Effector memory CD4-positive, alpha-beta T cell (primary cell): ENCODE data around the gene MTAP.
A peak's percentile ranks its signal among the peaks of the same experiment; 100 is the strongest.
"Not testable (repeated sequence)": the region's sequence is repeated elsewhere in the genome, so short reads cannot be mapped to it uniquely, and the experiment has no call there.

ENCODE experiments used
- DNase-seq, 3 donors: peaks; one replicate each; pipeline ENCODE4 v3.0.0-alpha.2; 2020
- H3K27ac ChIP-seq: 2 replicates; pipeline ENCODE4 v1.7.0; 2013; ENCODE audit warnings: mild to moderate bottlenecking, low read length, moderate library complexity; ENCODE audit not compliant: insufficient read depth, poor library complexity, severe bottlenecking
- H3K27me3 ChIP-seq: replicated peaks from 2 replicates; pipeline ENCODE4 v1.7.0; 2013; ENCODE audit warnings: mild to moderate bottlenecking, low read length; ENCODE audit not compliant: insufficient read depth, control insufficient read depth, poor library complexity, severe bottlenecking
- H3K36me3 ChIP-seq: 2 replicates; pipeline ENCODE4 v1.7.0; 2013; ENCODE audit warnings: mild to moderate bottlenecking, low read length, moderate library complexity; ENCODE audit not compliant: control insufficient read depth, insufficient read depth
- H3K4me1 ChIP-seq: 2 replicates; pipeline ENCODE4 v1.7.0; 2013; ENCODE audit warnings: low read length, mild to moderate bottlenecking; ENCODE audit not compliant: control insufficient read depth, insufficient read depth, poor library complexity, severe bottlenecking
- H3K4me3 ChIP-seq: 2 replicates; pipeline ENCODE4 v1.7.0; 2013; ENCODE audit warnings: low read length, low read depth, mild to moderate bottlenecking; ENCODE audit not compliant: insufficient read depth, poor library complexity, severe bottlenecking
- H3K9me3 ChIP-seq: 2 replicates; pipeline ENCODE4 v1.7.0; 2013; ENCODE audit warnings: mild to moderate bottlenecking, low read length, moderate library complexity; ENCODE audit not compliant: control insufficient read depth

The MTAP gene

DNA sequence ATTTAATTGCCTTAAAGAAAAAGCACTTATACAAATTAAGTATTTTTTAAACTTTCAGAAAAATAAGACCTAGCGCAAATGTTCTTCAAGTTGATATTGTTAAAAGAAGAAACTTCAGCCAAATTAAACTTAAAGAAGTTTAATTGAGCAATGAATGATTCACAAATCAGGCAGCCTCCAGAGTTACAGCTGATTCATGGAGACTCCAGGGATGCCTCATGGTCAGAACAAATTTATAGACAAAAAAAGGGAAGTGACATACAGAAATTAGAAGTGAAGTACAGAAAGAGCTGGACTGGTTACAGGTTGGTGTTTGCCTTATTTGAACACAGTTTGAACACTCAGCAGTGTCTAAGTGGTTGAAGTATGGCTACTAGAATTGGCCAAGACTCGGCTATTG lies 131.4 kb downstream of the MTAP start:
- no peaks in the 10 kb centered on the region for H3K4me1 ChIP-seq

DNA sequence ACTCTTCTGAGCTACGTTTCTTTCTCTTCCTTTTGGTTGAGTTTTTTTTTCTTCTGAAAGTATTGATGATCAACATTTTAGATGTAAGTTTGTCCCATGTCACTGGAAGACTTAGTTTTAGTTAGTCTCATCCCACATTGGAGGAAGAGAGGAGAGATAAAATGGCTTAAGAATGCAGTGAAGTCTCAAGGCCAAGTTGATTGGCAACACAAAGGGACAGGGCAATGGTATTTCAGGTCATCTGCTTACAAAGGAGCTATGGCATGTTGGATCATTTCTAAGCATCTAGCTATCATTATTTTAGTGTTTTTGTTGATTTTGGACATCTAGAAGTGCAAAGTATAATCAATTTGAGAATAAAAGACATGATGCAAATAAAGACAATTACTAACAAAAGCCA lies 133.2 kb downstream of the MTAP start:
- DNase-seq = no peak
- no peak overlapping the region for H3K27ac ChIP-seq
- H3K4me3 ChIP-seq = no peak overlapping the region
- H3K36me3 ChIP-seq = no peaks in the 10 kb centered on the region
- no peaks in the 10 kb centered on the region for H3K9me3 ChIP-seq
- no peaks in the 10 kb centered on the region for H3K4me1 ChIP-seq
- no peaks in the 10 kb centered on the region for H3K27me3 ChIP-seq

More for the DNA sequence above, 131.4 kb downstream of the MTAP start:
- H3K27me3 ChIP-seq = no peaks in the 10 kb centered on the region
- no peak for DNase-seq
- no peaks in the 10 kb centered on the region for H3K9me3 ChIP-seq
- H3K27ac ChIP-seq = no peak overlapping the region
- no peak overlapping the region for H3K4me3 ChIP-seq
- H3K36me3 ChIP-seq = no peaks in the 10 kb centered on the region

DNA sequence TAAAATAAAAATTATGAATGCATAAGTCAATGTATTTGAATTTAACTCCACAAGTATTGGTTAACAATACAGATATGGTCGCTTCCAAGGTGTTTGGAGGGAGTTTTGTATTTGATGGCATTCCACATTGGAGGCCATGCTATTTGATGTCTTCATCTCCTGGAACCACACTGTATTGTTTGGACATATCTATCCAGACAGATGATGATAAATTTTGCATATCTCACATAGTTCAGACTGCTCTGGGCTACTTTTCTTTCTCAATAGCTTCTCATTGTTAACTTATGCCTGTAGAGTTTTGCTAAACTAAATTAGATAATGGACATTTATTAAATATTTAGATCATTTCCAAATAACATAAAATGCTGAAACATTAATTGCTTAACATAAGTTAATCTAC lies 133.7 kb downstream of the MTAP start:
- DNase-seq = no peak
- Histone ChIP-seq H3K9me3 (no peaks in the 10 kb centered on the region), H3K27me3 (no peaks in the 10 kb centered on the region), H3K36me3 (no peaks in the 10 kb centered on the region), H3K4me1 (no peaks in the 10 kb centered on the region), H3K4me3 (no peak overlapping the region), H3K27ac (no peak overlapping the region)

DNA sequence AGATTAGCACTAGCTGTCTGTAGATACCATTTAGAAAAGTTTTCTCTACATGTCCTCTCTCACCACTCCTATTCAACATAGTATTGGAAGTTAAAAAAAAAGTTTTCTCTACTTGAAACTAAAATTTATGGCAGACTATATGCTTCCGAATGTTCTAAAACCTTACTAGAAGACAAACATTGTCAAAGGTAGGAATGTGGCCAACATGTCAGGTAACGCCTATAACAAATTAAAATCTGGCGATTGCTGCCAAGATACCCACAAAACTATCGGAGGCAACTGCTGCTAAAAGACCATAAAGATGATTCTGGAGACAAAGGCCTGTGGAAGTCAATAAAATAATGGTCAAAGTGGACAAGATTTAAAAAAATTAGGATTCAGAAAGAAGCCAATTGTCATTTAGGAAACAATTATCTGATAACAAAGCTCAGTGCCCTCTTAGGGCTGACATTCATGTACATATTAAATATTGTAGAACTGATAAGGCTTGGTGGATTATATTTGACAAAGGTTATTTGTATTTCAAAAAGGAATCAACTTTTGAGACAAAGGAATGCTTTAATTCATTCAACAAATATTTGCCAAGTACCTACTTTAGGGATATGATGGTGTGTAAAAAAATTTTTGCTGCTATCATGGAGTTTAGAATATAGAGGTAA lies 139.0 kb downstream of the MTAP start:
- no peak for DNase-seq
- Histone ChIP-seq H3K9me3 (no peaks in the 10 kb centered on the region), H3K36me3 (no peaks in the 10 kb centered on the region), H3K27ac (no peak overlapping the region), H3K27me3 (no peaks in the 10 kb centered on the region), H3K4me1 (no peaks in the 10 kb centered on the region), H3K4me3 (no peak overlapping the region)

DNA sequence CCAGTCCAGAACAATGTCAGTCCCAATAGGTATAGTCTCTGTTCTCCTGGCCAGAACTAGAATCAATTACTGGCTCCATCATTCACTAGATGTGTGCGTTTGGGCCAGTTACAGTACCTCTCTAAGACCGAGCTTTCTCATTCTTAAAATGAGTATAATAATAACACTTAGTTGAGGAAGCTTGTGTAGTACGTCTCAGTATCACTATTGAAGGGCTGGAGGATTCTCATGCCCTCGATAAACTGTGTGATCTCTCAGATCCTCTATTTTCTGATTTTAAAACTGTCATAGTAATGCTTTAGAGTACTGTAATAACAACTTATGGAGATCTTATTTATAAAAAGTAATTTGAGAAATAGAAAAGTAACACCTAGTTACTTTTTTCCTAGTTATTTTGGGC lies 141.0 kb downstream of the MTAP start:
- DNase-seq = no peak
- Histone ChIP-seq H3K9me3 (no peaks in the 10 kb centered on the region), H3K4me3 (no peak overlapping the region), H3K27ac (no peak overlapping the region), H3K4me1 (no peaks in the 10 kb centered on the region), H3K27me3 (no peaks in the 10 kb centered on the region), H3K36me3 (no peaks in the 10 kb centered on the region)

DNA sequence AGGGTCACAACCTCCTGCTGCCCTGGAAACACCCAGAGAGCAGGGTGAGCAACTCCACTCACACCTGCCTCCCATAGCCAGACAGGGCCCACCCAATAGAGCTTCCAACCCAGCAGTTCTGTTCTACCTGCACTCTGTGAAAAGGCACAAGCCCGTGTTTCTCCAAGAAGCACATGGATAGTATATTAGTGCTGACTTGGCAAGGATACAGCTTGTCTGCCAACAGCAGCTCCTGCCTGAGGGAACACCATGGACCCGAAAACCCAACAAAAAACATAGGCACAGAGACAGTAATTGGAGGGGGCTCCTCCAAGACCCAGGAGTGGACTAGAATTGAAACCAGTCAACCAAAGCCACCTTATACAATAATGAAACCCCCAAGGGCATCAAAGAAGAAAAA lies 143.2 kb downstream of the MTAP start:
- no peaks in the 10 kb centered on the region for H3K36me3 ChIP-seq
- no peaks in the 10 kb centered on the region for H3K4me1 ChIP-seq
- no peaks in the 10 kb centered on the region for H3K27me3 ChIP-seq
- DNase-seq = no peak
- H3K27ac ChIP-seq = no peak overlapping the region
- no peak overlapping the region for H3K4me3 ChIP-seq
- H3K9me3 ChIP-seq = no peaks in the 10 kb centered on the region

DNA sequence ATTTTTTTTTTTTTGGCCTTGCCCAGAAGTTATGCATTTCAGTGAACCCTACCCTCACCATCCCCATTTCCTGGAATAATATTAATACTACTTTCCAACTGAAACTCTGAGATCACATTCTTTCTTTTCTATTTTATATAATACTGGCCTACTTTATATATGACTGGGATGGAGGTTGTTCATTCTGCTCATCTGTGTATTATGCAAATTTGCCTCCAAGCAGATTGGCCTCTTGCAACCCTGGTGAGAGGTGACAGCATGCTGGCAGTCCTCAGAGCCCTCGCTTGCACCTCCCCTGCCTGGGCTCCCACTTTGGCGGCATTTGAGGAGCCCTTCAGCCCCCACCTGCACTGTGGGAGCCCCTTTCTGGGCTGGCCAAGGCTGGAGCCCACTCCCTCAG lies 156.4 kb downstream of the MTAP start:
- peaks cover 15% of the 10 kb centered on the region for H3K27me3 ChIP-seq
- no peaks in the 10 kb centered on the region for H3K36me3 ChIP-seq
- H3K4me3 ChIP-seq = no peak overlapping the region
- H3K27ac ChIP-seq = no peak overlapping the region
- no peaks in the 10 kb centered on the region for H3K4me1 ChIP-seq
- no peaks in the 10 kb centered on the region for H3K9me3 ChIP-seq
- DNase-seq = no peak

DNA sequence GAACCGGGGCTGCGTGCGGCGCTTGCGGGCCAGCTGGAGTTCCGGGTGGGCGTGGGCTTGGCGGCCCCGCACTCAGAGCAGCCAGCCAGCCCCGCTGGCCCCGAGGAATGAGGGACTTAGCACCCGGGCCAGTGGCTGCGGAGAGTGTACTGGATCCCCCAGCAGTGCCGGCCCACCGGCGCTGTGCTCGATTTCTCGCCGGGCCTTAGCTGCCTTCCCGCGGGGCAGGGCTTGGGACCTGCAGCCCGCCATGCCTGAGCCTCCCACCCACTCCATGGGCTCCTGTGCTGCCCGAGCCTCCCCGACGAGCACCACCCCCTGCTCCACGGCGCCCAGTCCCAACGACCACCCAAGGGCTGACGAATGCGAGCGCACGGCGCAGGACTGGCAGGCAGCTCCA lies 156.8 kb downstream of the MTAP start:
- not testable (repeated sequence) for H3K9me3 ChIP-seq, H3K36me3 ChIP-seq, H3K4me3 ChIP-seq, H3K27ac ChIP-seq, H3K4me1 ChIP-seq, DNase-seq
- peaks cover 20% of the 10 kb centered on the region for H3K27me3 ChIP-seq

DNA sequence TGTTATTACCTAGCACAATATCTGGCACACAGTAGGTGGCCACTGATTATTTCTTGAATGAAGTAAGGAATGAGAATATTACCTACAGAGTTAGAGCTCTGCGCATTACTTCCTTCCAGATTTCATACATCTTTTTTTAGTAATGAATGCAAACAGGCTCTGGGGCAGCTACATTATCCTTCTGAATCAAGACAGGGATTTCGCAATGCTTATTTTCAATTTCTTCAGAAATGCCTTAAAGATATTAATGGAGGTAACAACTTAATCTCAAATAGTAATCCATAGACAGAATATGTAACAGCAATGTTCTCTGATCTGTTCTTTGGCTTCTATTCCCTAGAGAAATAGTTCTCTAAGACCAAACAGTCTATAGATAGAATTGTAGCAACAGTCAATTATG lies 159.1 kb downstream of the MTAP start:
- Histone ChIP-seq H3K4me3 (no peak overlapping the region), H3K36me3 (no peaks in the 10 kb centered on the region), H3K27me3 (peaks cover 42% of the 10 kb centered on the region), H3K27ac (no peak overlapping the region), H3K9me3 (no peaks in the 10 kb centered on the region), H3K4me1 (peaks cover 15% of the 10 kb centered on the region)
- DNase-seq = no peak

DNA sequence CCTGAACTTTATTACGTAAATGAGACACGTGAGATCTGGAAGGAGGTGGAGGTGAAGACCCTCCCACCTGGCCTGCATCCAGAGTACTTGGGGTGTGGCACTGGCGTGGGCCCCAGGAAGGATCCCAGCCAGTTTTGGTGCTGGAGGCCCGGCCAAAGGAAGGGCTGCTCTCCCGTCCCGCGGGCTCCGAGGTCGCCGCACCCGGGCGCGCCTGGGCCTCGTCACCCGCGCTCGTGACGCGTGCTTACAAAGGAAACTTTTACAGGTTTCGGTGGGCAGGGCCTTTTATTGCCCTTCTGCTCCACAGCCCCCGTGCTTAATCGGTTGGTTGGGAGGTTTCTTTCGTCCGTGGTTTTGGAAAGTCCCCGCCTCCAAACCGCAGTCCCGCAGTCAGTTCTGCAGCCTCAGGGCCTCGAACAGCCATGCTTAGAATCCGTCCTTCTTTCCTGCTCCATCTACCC lies 162.5 kb downstream of the MTAP start:
- Histone ChIP-seq H3K27me3 (peaks cover 76% of the 10 kb centered on the region), H3K4me3 (peak overlapping the region; percentile 31), H3K4me1 (peaks cover 15% of the 10 kb centered on the region), H3K36me3 (no peaks in the 10 kb centered on the region), H3K9me3 (no peaks in the 10 kb centered on the region), H3K27ac (no peak overlapping the region)
- peak; percentile 56 to 73 (median 64) for DNase-seq
